ENCODE measurements around the gene HID1. TPM values are rescaled to one million over a fixed set of nuclear protein-coding genes. Genes with fewer than 3 reads are reported as not detected.

Gene HID1
- total RNA-seq, 1 donor = 3.1 TPM

GRCh38 chr17:74936470-74936799 lies 36.1 kb downstream of the HID1 start:
- Histone ChIP-seq H3K27me3 (ENCODE audit: insufficient read depth, low read length) (peaks cover 44% of the 10 kb centered on the region), H3K4me1 (ENCODE audit: insufficient read depth, low read length) (no peaks in the 10 kb centered on the region)

GRCh38 chr17:74935585-74936469 lies 36.7 kb downstream of the HID1 start, which contains the start of gene OTOP3:
TSS of gene OTOP3 (plus strand) at chr17:74935898. CDS start at chr17:74935922, 24 bp downstream.
- Histone ChIP-seq H3K4me1 (ENCODE audit: insufficient read depth, low read length) (no peaks in the 10 kb centered on the region), H3K9me3 (ENCODE audit: low read depth, low read length) (no peaks in the 10 kb centered on the region), H3K4me3 (ENCODE audit: low read length) (no peak within 1 kb of the TSS), H3K27me3 (ENCODE audit: insufficient read depth, low read length) (peaks cover 44% of the 10 kb centered on the region)

More at GRCh38 chr17:74936470-74936799, 36.1 kb downstream of the HID1 start:
- no peak overlapping the region for H3K4me3 ChIP-seq (ENCODE audit: low read length)
- H3K9me3 ChIP-seq (ENCODE audit: low read depth, low read length) = no peaks in the 10 kb centered on the region

- no peaks in the 10 kb centered on the region for H3K9me3 ChIP-seq (ENCODE audit: low read depth, low read length)
- H3K4me3 ChIP-seq (ENCODE audit: low read length) = no peak overlapping the region
- H3K4me1 ChIP-seq (ENCODE audit: insufficient read depth, low read length) = no peaks in the 10 kb centered on the region
- peaks cover 44% of the 10 kb centered on the region for H3K27me3 ChIP-seq (ENCODE audit: insufficient read depth, low read length)
These were observed 37.5 kb downstream of the HID1 start for GRCh38 chr17:74935048-74935447.

- no peaks in the 10 kb centered on the region for H3K9me3 ChIP-seq (ENCODE audit: low read depth, low read length)
- peaks cover 19% of the 10 kb centered on the region for H3K27me3 ChIP-seq (ENCODE audit: insufficient read depth, low read length)
- no peaks in the 10 kb centered on the region for H3K4me1 ChIP-seq (ENCODE audit: insufficient read depth, low read length)
- H3K4me3 ChIP-seq (ENCODE audit: low read length) = no peak overlapping the region
These were observed 42.0 kb downstream of the HID1 start for GRCh38 chr17:74930535-74931036.

GRCh38 chr17:74928786-74929185 lies 43.8 kb downstream of the HID1 start:
- Histone ChIP-seq H3K4me1 (ENCODE audit: insufficient read depth, low read length) (peaks cover 13% of the 10 kb centered on the region), H3K9me3 (ENCODE audit: low read depth, low read length) (no peaks in the 10 kb centered on the region), H3K4me3 (ENCODE audit: low read length) (no peak overlapping the region), H3K27me3 (ENCODE audit: insufficient read depth, low read length) (peaks cover 29% of the 10 kb centered on the region)

GRCh38 chr17:74925242-74925641 lies 47.3 kb downstream of the HID1 start:
- no peak overlapping the region for H3K4me3 ChIP-seq (ENCODE audit: low read length)
- no peaks in the 10 kb centered on the region for H3K9me3 ChIP-seq (ENCODE audit: low read depth, low read length)
- peaks cover 42% of the 10 kb centered on the region for H3K27me3 ChIP-seq (ENCODE audit: insufficient read depth, low read length)
- H3K4me1 ChIP-seq (ENCODE audit: insufficient read depth, low read length) = peaks cover 20% of the 10 kb centered on the region

- Histone ChIP-seq H3K27me3 (ENCODE audit: insufficient read depth, low read length) (peaks cover 42% of the 10 kb centered on the region), H3K4me3 (ENCODE audit: low read length) (no peak within 1 kb of the TSS), H3K9me3 (ENCODE audit: low read depth, low read length) (no peaks in the 10 kb centered on the region), H3K4me1 (ENCODE audit: insufficient read depth, low read length) (peaks cover 20% of the 10 kb centered on the region)
These were observed 48.2 kb downstream of the HID1 start, which contains the start of gene OTOP2 for GRCh38 chr17:74924250-74924948. TSS of gene OTOP2 (plus strand) at chr17:74924273. CDS start at chr17:74924633, 360 bp downstream.

- peaks cover 42% of the 10 kb centered on the region for H3K27me3 ChIP-seq (ENCODE audit: insufficient read depth, low read length)
- peaks cover 20% of the 10 kb centered on the region for H3K4me1 ChIP-seq (ENCODE audit: insufficient read depth, low read length)
- no peaks in the 10 kb centered on the region for H3K9me3 ChIP-seq (ENCODE audit: low read depth, low read length)
- H3K4me3 ChIP-seq (ENCODE audit: low read length) = no peak overlapping the region
These were observed 48.9 kb downstream of the HID1 start for GRCh38 chr17:74923538-74924249.

- peaks cover 42% of the 10 kb centered on the region for H3K27me3 ChIP-seq (ENCODE audit: insufficient read depth, low read length)
- H3K9me3 ChIP-seq (ENCODE audit: low read depth, low read length) = no peaks in the 10 kb centered on the region
- H3K4me3 ChIP-seq (ENCODE audit: low read length) = no peak within 1 kb of the TSS
- peaks cover 21% of the 10 kb centered on the region for H3K4me1 ChIP-seq (ENCODE audit: insufficient read depth, low read length)
These were observed 49.6 kb downstream of the HID1 start, which contains the start of gene USH1G for GRCh38 chr17:74922694-74923537. TSS of gene USH1G (minus strand) at chr17:74923255. CDS start at chr17:74923073, 182 bp downstream.

- Histone ChIP-seq H3K27me3 (ENCODE audit: insufficient read depth, low read length) (peaks cover 42% of the 10 kb centered on the region), H3K4me1 (ENCODE audit: insufficient read depth, low read length) (peaks cover 29% of the 10 kb centered on the region), H3K4me3 (ENCODE audit: low read length) (no peak overlapping the region), H3K9me3 (ENCODE audit: low read depth, low read length) (no peaks in the 10 kb centered on the region)
These were observed 50.4 kb downstream of the HID1 start for GRCh38 chr17:74922172-74922571.

- Histone ChIP-seq H3K4me1 (ENCODE audit: insufficient read depth, low read length) (peaks cover 32% of the 10 kb centered on the region), H3K9me3 (ENCODE audit: low read depth, low read length) (no peaks in the 10 kb centered on the region), H3K27me3 (ENCODE audit: insufficient read depth, low read length) (peaks cover 39% of the 10 kb centered on the region), H3K4me3 (ENCODE audit: low read length) (no peak overlapping the region)
These were observed 50.8 kb downstream of the HID1 start for GRCh38 chr17:74921769-74922168.

GRCh38 chr17:74921026-74921681 lies 51.4 kb downstream of the HID1 start:
- Histone ChIP-seq H3K27me3 (ENCODE audit: insufficient read depth, low read length) (peaks cover 37% of the 10 kb centered on the region), H3K4me1 (ENCODE audit: insufficient read depth, low read length) (peaks cover 32% of the 10 kb centered on the region), H3K4me3 (ENCODE audit: low read length) (no peak overlapping the region), H3K9me3 (ENCODE audit: low read depth, low read length) (no peaks in the 10 kb centered on the region)

- H3K4me3 ChIP-seq (ENCODE audit: low read length) = no peak overlapping the region
- H3K4me1 ChIP-seq (ENCODE audit: insufficient read depth, low read length) = peaks cover 32% of the 10 kb centered on the region
- H3K27me3 ChIP-seq (ENCODE audit: insufficient read depth, low read length) = peaks cover 31% of the 10 kb centered on the region
- H3K9me3 ChIP-seq (ENCODE audit: low read depth, low read length) = no peaks in the 10 kb centered on the region
These were observed 51.9 kb downstream of the HID1 start for GRCh38 chr17:74920642-74921025.

- Histone ChIP-seq H3K4me1 (ENCODE audit: insufficient read depth, low read length) (peaks cover 32% of the 10 kb centered on the region), H3K9me3 (ENCODE audit: low read depth, low read length) (no peaks in the 10 kb centered on the region), H3K4me3 (ENCODE audit: low read length) (no peak overlapping the region), H3K27me3 (ENCODE audit: insufficient read depth, low read length) (peaks cover 28% of the 10 kb centered on the region)
These were observed 52.3 kb downstream of the HID1 start for GRCh38 chr17:74920306-74920620.
